GM18951 (cell line): ENCODE data around the gene ADARB1.

Source experiments
- POLR2A ChIP-seq: IDR thresholded peaks from 4 replicates; pipeline ENCODE4 v1.6.1; 2011; ENCODE audit warnings: mild to moderate bottlenecking; ENCODE audit not compliant: insufficient read length, insufficient read depth; ENCODE audit errors: extremely low read depth
- in situ Hi-C: fragments of 300-500 bp; cut with MboI; formaldehyde crosslinking; loops from one replicate; pipeline ENCODE4 v1.12.0; 2022; ENCODE audit warnings: low sequenced_read_pairs, mixed read lengths, inconsistent platforms; ENCODE audit not compliant: unreplicated experiment

The ADARB1 gene

GRCh38 chr21:45269861-45270260 is 195.5 kb downstream of the ADARB1 start:
- no peak for TF ChIP-seq POLR2A
- in situ Hi-C loops = no loop called here

- in situ Hi-C loops = no loop called here
- no peak for TF ChIP-seq POLR2A
Measured at GRCh38 chr21:45270306-45270821, 196.0 kb downstream of the ADARB1 start.
